GM18508 (cell line): ENCODE measurements around the gene MPL.

Experiments
- ATAC-seq: cut with Tn5 transposase; IDR thresholded peaks from one replicate; pipeline ENCODE4 v1.9.1; 2021; ENCODE audit warnings: moderate number of reproducible peaks; ENCODE audit not compliant: insufficient read depth, unreplicated experiment

Gene MPL

DNA sequence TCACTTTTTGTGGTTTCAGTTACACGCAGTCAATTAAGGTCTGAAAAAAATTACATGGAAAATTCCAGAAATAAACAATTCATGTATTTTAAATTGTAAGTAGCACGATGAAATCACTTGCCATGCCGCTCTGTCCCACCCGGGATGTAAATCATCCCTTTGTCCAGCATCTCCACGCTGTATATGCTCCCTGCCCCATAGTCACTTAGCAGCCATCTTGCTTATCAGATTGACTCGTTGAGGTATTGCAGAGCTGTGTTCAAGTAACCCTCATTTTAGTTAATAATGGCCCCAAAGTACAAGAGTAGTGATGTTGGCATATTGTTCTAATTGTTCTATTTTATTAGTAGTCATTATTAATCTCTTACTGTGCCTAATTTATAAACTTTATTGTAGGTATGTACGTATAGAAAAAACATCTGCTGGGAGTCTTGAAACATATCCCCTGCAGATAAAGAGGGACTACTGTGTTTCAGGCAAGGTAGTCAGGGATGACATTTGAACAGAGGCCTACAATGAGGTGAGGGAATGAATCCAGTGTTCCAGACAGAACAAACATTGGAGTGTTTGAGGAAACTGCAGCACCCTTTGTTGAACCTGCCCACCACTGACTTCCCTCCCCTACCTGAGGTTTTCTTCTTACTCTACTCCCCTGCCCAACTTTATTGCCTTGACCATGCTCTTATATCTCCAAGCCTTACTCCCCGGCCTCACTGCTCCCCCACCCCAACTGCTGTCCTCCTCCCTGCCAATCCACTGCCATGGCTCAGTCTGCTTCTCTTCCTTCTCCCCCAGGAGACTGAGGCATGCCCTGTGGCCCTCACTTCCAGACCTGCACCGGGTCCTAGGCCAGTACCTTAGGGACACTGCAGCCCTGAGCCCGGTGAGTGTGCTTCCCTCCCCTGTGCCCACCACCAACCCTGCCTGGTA lies 14.1 kb downstream of the MPL start:
- no peak for ATAC-seq

DNA sequence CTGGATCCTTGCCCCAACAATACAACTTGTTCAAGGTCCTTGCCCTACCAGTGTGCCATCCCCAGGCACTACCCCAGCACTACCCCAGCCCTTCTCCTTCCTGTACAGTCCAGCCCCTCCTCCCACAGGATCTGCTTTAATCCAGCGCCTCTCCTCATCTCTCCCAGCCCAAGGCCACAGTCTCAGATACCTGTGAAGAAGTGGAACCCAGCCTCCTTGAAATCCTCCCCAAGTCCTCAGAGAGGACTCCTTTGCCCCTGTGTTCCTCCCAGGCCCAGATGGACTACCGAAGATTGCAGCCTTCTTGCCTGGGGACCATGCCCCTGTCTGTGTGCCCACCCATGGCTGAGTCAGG lies 14.7 kb downstream of the MPL start:
- no peak for ATAC-seq

DNA sequence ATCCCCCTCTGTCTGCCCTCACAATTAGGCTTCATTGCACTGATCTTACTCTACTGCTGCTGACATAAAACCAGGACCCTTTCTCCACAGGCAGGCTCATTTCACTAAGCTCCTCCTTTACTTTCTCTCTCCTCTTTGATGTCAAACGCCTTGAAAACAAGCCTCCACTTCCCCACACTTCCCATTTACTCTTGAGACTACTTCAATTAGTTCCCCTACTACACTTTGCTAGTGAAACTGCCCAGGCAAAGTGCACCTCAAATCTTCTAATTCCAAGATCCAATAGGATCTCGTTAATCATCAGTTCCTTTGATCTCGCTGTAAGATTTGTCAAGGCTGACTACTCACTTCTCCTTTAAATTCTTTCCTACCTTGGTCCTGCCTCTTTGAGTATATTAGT lies 15.3 kb downstream of the MPL start:
- no peak for ATAC-seq

DNA sequence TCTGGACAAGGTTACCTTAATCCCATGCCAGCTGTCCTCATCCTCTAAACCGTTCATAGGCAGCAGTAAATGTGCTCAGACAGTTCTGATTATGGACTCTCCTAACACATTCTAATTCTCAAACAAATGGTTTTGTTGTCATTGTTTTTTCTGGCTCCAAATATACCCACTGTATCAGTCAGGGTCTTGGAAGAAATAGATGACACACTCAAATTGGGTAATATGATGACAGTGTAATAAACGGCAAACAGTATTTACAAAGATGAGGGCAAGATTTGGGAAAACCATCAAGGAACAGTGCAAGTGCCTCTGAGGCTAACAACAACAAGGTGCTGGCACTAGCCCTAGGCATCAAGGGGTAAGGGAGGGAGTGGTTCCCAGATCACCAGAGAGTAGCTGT lies 16.9 kb downstream of the MPL start:
- no peak for ATAC-seq

DNA sequence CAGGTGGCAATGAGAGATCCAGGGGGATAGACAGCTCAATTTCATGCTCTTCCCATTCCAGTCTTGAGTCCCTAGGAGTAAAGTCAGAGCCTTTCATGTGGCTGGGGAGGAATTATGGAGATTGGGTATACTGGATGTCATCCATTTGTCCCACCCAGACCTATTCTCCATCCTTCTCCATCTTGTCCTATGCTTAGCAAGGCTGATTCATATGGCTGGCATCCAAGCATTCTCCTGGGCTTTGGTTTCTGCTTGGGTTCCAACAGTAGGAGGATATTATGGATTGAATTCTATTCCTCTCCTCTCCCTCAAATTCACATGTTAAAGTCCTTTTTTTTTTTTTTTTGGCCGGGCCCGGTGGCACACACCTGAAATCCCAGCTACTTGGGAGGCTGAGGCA lies 17.3 kb downstream of the MPL start:
- ATAC-seq: no peak

DNA sequence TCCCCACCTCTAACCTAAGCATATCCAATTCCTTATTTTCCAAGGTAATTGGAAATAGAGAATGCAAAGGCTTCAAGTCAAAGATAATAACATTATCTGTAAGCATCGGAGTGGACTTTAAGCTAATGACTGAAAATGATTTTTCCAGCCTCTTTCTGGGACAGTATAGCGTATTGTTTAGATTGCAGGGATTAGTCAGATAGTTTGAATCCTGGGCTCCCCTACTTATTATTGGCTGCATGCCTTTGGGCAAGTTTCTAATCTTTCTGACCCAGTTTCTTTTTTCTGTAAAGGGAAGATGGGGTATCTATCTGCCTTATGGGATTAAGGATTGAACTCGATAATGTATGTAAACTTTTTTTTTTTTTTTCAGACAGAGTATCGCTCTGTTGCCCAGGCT lies 19.6 kb downstream of the MPL start:
- ATAC-seq: no peak

DNA sequence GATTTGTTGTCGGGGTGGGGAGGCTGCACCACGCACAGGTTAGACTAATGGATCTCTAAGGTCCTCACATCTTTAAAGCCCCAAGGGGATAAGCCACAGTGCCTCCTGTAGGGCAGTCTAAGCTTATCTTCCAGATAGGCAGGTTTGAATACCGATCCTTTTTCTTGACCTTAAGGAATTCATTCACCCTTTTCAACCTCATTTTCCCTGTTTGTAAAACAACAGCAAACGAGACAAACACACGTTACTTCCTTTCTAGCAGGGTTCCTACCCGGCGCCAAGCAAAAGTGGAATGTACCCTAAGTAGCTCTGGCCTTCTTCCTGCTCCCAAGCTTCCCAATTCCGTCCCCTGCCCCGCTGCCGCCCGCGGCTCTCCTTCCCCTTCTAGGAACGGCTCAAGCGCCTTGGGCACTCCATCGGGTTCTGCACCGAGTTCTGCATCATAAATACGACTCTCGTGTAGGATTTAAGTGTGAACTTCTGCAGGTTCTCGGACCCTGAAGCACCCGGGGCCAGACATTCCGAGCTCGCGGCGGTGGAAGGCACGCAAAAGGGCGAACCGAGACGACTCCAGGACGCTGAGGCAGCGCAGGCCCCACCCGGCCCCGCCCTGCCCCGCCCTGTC lies 20.6 kb downstream of the MPL start:
- ATAC-seq: no peak

DNA sequence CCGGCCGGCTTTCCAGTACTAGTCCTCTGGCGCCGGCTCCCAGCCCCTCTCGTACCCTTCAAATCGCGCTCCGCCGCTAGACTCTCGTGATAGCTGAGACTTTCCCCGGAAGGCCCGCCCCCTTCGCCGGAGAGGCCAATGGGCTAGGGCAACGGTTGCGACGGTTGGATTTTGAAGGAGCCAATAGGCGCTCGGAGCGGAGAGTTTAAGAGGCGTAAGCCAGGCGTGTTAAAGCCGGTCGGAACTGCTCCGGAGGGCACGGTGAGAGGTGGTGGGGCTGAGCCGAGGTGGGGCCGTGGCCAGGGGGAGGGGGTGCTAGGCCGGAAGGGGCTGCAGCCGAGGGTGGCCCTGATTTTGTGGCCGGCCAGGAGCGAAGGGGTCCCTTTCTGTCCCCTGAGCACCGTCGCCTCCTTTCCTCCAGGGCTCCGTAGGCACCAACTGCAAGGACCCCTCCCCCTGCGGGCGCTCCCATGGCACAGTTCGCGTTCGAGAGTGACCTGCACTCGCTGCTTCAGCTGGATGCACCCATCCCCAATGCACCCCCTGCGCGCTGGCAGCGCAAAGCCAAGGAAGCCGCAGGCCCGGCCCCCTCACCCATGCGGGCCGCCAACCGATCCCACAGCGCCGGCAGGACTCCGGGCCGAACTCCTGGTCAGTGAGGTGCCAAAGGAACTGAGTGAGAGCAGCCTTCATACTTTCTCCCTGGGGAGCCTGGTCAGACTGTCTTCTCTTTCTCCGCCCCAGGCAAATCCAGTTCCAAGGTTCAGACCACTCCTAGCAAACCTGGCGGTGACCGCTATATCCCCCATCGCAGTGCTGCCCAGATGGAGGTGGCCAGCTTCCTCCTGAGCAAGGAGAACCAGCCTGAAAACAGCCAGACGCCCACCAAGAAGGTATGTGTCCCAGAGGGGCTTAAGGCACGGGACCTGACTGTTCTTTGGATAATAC lies 21.4 kb downstream of the MPL start, which contains the start of gene CDC20:
CDC20 (plus strand) TSS at position 236 of the 948 bp plus-strand sequence; CDS start at position 471, 235 bp downstream.
- peak; percentile 79 for ATAC-seq

DNA sequence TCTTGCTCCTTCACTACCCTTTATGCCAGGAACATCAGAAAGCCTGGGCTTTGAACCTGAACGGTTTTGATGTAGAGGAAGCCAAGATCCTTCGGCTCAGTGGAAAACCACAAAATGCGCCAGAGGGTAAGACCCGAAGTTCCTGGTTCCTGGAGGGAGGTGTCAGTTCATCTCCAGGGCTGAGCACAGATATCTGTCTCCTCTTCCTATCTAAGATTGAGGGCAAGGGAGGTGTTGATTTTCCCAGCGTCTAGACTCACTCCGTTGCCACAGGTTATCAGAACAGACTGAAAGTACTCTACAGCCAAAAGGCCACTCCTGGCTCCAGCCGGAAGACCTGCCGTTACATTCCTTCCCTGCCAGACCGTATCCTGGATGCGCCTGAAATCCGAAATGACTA lies 22.1 kb downstream of the MPL start:
- no peak for ATAC-seq

DNA sequence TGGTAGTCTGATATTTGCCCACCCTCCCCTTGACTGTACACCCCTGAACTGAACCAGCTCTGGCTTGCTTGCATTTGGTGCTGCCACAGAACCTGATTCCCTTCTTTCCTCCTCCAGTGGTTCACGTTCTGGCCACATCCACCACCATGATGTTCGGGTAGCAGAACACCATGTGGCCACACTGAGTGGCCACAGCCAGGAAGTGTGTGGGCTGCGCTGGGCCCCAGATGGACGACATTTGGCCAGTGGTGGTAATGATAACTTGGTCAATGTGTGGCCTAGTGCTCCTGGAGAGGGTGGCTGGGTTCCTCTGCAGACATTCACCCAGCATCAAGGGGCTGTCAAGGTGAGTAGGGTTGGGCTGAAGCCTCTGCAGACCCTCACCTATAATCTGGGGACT lies 23.0 kb downstream of the MPL start:
- no peak for ATAC-seq

DNA sequence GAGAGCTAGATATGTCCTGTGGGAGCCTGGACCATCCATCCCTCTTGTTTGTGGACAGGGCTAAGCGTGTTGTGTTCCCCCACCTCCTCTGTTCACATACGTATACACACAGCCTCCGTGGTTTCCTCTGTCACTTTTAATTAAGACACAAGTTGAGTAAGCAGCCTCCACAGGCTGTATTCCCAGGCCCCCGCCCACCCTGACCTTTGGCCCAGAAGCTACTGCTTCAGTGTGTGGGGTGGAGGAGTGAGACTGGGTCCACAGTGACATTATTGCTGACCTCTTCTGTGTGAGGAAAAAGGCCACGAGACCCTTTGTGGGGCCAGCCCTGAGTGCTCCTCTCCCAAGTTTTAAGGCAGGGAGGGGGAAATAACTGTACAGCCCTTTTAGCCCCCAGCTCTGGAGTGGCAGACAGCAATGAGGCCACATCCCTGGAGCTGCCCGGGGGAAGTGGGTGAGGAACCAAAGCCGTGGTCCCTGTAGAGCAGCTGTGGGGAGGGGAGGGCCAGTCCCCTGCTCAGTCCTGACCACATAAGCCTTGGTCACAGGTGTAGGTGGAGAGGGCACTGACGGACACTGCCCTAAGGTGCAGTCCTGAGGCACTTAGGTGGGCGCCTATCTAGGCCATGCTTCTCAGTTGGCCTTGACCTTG lies 25.8 kb downstream of the MPL start:
- ATAC-seq: no peak

DNA sequence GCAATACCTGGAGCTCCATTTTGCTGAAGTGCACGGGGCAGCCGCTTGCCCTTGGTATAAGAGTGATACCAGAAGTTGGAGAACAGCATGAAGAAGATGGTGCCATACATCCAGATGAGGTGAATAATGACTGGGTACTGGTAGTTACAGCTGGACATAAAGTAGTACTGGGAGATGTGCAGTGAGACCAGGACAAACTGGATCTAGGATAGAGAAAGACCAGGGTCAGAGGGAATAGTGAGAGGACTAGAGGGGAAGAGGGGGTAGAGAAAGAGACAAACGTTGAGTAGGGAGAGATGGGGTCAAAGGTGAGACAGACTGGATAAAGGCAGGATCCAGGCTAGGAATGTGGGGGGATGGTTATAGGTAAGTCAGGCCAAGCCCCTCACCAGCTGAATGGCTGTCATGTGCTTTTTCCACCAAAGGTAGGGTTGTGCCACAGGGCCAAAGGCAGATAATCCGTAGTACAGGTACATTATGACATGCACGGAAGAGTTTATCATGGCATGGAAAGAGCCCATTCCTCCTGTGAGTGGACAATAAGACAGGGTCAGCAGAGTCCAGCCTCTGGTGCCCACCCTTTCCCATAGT lies 26.4 kb downstream of the MPL start:
- no peak for ATAC-seq

DNA sequence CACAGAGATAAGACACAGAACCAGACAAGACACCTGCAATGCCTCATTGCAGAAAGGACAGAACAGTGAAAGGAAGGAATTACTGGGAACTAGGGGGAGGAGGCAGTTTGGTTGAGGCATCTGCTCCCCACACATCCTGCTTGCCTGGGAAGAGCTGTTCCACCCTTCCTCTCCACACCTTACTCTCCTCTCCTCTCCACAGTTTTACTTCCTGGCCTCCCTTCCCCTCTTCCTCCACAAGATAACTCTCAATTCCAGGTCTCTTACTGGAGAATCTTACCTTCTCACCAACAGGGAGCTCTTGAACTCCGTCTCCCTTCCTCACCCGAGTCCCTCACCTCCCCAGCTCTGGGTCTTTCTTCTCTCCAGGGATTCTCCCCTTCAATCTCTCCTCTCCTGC lies 28.1 kb downstream of the MPL start:
- no peak for ATAC-seq

DNA sequence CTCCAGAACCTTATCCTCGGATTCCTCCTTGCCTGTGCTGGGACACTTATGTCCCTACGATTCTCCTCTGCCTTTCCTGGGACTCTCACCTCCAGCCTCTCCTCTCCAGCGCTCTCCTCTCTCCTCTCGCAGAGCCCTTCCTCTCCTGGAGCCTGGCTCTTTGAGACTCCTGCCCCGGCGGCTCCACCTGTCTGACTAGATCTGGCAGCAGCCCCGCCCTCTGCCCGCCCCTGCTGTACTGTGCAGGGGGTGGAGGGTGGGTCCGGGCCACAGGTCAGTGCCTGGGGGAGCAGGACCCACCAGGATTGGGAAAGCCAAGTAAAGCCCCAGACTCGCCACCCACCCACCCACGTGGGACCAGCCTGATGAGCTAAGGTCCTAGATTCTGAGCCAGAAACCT lies 28.6 kb downstream of the MPL start:
- no peak for ATAC-seq

DNA sequence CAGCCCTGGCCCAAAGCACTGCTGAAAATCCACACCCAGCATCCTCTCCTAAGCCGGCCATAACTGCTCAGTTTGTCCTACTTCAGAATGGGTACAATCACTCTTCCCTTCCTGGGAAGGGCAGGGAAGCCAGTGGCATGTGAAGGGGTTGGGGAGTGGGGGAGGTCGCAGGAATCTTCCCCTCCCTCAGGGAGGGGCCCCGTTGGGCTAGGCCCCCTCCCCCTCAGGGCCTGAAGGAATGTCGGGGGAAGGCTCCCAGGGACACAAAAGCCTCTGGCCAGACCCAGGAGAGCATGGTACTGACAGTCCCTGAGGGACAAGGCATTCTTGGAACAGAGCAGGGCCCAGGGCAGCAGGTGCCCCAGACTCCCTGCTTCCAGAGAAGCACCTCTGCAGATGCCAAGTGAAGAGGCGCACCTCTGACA lies 29.0 kb downstream of the MPL start:
- no peak for ATAC-seq

DNA sequence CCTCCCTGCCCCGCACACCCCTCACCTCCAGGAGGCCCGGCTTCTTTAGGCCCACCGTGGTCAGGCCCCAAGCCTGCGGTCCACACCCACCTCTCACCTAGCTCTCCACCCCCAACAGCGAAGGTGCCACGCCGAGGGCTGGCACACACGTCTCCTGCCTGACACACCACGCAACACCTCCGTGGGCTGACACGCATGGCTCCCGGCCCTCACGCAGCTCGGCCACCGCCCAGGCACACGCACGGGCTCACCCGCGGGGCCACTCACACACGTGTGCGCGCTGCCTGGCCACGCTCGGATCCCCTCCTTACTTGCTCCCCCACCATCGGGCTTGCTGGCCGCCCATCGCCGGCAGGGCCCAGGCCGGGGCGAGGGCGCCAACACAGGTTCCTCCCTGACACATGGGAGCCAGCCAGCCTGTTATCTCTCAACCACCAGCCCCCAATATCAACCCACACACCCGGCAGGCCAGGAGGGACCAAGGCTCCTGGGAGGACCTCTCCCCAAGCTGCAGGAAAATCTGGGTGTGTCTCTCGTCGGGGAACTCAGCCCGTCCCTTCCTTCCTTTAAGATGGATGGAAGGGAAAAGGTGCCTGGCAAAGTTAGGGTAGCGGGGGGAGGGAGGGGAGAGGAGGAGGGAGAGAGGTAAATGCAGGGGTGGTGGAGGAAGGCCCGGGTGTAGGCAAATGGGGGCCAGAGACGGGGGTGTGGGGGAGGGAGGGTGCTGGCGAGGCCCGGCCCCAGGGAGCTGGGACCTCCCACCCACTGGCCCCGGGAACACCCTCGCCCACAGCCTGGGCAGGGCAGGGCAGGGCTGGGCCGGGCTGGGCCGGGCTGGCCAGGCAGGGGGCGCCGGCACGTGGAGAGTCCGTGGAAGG lies 29.6 kb downstream of the MPL start:
- ATAC-seq: peak; percentile 17

DNA sequence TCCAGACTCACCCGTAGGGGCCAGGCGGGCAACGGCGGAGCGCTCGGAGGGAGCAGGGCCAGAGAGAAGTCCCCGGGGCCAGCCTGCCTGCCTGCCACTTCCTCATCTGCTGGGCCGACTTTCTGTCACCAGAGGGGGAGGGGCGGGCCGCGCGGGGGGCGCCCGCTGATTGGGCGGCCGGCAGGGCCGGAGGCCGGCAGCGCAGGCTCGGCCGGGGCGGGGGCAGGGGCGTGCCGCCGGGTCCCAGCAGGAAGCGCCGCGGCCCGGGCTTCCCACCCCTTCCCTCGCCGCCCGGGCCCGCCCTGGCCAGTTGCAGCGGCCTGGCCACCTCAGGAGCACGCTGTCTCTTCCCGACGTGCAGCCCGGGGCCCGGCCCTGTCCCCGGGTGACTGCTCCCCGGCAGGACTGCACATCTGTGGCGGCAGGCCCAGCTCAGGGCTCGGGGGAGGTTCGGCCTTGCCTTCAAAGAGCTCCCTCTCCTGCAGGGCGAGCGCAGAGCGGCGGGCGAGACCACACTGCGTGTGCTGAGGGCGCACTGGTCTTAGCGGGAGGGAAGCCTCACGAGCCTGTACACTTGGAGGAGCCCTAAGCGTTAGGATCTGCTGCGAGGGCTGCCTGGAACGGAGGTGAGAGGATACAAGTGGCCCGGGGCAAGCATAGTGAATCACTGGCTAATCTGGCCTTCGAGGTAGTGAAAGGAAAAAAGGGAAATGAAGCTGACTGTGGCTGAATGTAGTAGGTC lies 30.5 kb downstream of the MPL start, which contains the start of gene ELOVL1:
ELOVL1 (minus strand) TSS at position 108 of the 742 bp plus-strand sequence. CDS start 2,402 bp downstream, outside the sequence.
- peak; percentile 33 for ATAC-seq

DNA sequence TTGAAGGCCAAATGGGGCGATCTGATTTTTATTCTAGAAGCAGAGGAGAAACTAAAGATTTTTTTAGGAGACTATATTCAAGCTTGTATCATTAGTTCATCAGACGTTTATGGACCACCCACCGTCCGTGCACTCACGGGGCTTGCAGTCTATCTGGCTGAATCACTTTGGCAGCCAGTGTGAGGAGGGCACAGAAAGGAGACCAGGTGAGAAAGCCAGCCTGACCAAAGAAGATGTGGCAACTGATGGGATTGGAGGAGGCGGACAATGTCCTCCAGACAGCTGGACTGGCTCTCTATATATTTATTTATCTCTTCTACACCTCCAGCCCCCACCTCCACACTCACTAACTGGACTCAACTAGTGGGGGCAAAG lies 31.0 kb downstream of the MPL start:
- ATAC-seq: peak; percentile 8
